VCaP (cell line): Measurements from ENCODE around the gene ATAD3C.
"Not testable (repeated sequence)": the region's sequence is repeated elsewhere in the genome, so short reads cannot be mapped to it uniquely, and the experiment has no call there.

Source experiments
- H3K27ac ChIP-seq: fragments of 450-650 bp; 2 replicates; pipeline ENCODE4 v1.5.1; 2017
- CTCF ChIP-seq: fragments of 450-650 bp; conservative IDR thresholded peaks from 2 replicates; pipeline ENCODE4 v1.5.1; 2017; ENCODE audit warnings: mild to moderate bottlenecking, moderate library complexity

Gene ATAD3C

GRCh38 chr1:1440262-1441001, 9.1 kb upstream of the ATAD3C start:
- 0 out of 2 replicates have a peak, but pooled peaks have one; percentile 37 for TF ChIP-seq CTCF

DNA sequence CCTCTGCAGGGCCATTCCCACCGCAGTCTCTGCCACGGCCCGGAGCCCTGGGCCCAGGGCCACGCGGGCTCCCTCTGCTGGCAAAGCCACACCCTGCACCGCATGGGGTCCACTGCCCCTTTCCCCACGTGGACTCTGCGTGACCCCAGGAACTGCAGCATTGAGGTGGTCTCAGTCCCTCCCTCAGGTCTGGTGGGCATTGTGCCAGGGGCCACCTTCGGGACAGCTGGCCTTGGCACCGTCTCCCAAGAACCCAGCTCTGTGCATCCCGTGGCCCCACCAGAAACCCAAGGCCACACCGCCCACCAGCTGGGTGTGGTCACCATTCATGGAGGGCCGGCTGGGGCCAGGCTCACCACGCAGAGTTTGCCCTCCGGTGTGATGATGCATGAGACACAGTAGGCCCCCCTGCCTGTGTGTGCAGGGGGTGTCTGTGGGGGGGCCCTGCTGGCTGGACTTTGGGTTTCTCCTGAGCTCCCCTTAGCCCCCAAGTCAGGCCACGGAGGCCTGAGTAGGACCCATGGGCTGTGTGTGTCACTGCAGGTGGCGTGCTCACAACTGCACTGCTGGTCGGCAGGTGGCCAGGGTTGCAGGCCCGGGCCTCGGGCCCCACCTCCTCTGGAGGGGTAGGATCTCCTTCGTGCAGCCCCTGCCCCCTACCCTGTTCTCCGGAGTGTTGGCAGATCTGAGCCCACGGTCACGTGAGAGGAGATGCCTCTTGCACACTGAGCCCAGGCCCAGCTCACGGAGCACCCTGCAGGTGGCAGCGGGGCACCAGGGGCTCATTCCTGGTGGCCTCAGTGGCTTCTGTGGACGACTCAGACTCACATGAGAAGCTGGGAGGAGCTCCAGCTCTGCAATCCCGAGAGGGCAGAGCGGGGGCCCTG, 8.2 kb upstream of the ATAD3C start:
- TF ChIP-seq CTCF: peak; percentile 96
- H3K27ac ChIP-seq: peak overlapping the region; percentile 99

More at GRCh38 chr1:1440262-1441001, 9.1 kb upstream of the ATAD3C start:
- peak overlapping the region; percentile 99 for H3K27ac ChIP-seq

DNA sequence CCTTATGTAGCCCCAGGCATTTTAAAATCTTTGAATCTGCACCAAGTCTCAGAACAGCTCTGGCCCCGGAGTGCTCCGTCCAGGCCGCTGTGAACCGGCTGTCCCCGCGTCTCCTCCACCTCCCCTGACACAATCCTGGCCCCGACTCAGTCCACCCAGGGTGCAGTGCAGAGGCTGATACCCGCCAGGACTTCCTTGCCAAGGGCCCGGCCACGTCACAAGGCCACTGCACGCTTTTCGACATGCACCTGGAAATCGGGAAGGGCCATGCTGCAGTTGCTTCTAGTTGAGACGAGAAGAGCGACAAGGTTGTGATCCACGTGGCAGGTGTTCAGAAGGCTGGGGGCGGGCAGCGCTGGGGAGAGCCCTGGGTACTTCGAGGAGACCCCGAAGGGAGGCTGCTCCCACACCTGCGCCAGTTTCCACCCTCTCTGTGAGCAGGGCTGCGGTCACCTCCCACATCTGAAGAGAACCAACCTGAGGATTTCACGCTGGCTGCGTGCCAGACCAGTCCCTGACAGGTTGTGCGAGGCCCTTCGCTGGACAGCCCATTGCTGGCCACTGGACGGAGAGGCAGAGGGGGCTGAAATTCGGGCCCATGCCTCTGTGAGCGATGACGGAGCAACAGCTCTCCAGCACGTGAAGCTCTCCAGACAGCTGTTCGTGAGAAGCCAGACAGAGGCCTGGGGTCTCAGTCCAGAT, 7.3 kb upstream of the ATAD3C start:
- H3K27ac ChIP-seq: no peak overlapping the region; the same call in 1 of the 2 replicates
- no peak for TF ChIP-seq CTCF

GRCh38 chr1:1446631-1447030, 2.9 kb upstream of the ATAD3C start:
- not testable (repeated sequence) for H3K27ac ChIP-seq

GRCh38 chr1:1450616-1451015, 1.1 kb downstream of the ATAD3C start:
- not testable (repeated sequence) for H3K27ac ChIP-seq

GRCh38 chr1:1451696-1452364, 2.3 kb downstream of the ATAD3C start:
- TF ChIP-seq CTCF: no peak
- H3K27ac ChIP-seq: peak overlapping the region; percentile 39

DNA sequence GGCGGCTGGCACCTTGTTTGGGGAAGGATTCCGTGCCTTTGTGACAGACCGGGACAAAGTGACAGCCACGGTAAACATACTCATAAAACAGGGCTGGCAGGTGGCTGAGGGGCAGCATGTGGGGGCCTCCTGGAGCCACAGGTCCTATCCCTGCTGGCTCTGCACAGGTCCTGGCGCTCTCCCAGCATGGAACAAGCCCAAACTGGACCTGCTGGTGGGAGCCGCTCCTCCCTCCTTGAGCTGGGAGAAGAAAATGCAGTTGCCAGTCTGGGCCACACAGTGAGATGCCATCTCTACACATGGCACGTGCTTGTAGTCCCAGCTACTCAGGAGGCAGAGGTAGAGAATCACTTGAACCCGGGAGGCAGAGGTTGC, 2.9 kb downstream of the ATAD3C start:
- H3K27ac ChIP-seq: peak overlapping the region; percentile 39

DNA sequence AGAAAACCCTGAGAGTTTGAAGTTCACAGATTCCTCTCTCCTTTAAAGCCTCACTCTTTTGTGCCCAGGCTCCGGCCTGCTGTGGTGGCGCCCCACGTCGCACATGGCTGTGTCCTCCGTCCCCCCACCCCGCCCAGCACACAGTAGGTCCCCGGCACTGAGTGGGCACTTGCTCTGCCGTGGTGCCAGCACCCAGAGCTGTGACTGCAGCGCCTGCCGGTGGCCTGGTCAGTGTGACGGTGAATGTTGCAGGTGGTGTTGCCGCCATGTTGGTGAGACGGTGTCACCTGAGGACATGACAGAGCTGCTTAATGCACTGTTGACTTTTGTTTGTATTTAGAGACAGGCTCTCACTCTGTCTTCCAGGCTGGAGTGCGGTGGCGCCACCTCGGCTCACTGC, 3.4 kb downstream of the ATAD3C start:
- no peak for TF ChIP-seq CTCF

DNA sequence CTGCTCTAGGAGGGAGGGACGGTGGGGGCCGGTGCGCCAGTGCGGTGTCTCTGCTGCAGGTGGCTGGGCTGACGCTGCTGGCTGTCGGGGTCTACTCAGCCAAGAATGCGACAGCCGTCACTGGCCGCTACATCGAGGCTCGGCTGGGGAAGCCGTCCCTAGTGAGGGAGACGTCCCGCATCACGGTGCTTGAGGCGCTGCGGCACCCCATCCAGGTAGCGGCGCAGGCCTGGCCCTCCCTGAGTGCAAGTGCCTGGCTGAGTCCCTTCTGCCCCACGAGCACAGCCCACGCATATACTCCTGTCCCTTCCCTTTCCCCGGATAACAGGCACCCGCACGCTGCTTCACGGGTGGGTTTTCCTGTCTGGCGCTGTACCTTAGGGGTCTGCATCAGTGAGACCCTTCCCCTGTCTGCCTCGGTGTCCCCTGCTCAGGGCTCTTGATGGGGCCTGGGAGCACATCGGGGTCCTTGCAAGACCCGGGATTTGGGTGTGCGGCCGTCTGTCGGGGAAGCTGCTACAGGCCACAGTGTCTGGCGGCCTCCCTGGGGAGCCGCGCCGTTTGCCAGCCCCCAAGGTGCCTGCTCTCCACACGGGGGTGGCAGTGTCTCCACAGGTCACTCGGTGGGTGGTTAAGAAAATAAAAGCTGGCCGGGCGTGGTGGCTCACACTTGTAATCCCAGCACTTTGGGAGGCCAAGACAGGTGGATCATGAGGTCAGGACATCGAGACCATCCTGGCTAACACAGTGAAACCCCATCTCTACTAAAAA, 5.0 kb downstream of the ATAD3C start:
- H3K27ac ChIP-seq: not testable (repeated sequence)

More for the DNA sequence above, 3.4 kb downstream of the ATAD3C start:
- peak overlapping the region; percentile 39 for H3K27ac ChIP-seq
